ENCODE data around the gene PEX19.
"Not testable (repeated sequence)": the region's sequence is repeated elsewhere in the genome, so short reads cannot be mapped to it uniquely, and the experiment has no call there.

PEX19 gene, protein sequence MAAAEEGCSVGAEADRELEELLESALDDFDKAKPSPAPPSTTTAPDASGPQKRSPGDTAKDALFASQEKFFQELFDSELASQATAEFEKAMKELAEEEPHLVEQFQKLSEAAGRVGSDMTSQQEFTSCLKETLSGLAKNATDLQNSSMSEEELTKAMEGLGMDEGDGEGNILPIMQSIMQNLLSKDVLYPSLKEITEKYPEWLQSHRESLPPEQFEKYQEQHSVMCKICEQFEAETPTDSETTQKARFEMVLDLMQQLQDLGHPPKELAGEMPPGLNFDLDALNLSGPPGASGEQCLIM

DNA sequence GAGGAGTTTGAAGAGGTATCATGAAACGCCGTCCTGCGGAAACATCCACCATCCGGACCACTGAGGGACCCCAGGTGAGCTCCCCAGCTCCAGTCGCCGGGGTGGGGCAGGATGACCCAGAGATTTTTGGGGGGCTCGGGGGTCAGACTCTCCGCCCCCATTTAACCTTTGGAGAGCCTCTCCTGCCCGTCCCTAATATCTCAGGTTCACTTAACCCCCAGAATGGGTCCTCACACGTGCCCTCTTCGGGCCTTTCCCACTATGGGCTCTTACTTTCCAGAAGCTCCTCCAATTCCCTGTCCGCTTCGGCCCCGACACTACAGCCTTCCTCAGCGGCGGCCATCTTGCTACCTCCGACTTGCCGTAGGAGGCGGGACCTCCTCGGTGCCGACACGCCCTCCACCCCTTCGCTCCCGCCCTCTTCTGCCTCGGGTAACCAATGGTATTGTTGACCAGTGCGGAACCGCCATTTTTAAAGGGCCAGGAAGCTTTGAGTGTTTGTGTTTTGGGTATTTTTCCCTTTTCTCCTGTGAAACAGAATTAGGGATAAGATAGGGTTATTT, at the start of gene PEX19:
Gene PEX19, minus strand, starts transcription at position 352 of the 563 bp plus-strand sequence. Its CDS starts 9 bp downstream, at position 343.
- peak; percentile 90 for DNase-seq

DNA sequence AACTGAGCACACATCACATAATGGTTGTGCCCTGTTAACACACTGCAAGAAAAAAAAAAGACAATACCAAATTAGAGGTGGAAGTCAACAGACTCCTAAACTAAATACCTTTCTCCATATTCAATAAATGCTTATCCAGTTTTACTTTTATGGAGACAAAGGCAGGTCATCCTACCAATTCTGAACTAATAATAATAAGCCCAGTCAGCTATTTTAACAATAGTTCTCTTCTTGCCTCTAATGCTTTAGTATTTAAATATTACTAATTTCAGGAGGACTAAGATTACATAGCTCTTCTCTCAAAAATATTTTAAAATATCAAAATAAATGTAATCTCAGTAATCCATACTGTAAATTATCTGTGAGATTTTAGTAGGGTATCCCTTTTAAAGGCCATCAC, 47.6 kb upstream of the PEX19 start:
- DNase-seq: no peak

GRCh38 chr1:160330119-160330518, 45.2 kb upstream of the PEX19 start:
- DNase-seq: no peak

DNA sequence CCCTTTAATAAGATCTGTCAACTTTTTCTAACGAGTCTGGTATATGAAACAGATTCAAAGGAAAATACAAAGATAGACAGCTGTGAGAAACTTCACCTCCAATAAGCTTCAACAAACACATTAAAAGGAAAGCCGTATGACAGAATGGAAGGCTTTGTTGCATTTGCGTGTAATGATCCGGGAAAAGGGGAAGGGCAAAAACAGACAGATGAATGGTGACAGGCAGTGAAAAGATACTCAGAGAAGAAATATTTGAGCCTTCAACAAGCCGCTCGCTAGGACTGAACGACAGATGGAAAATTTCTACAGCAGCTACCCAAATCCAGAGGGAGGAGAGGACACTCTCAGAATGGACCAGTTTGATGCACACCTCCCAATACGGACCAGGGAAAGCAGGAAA, 43.3 kb upstream of the PEX19 start:
- DNase-seq: no peak

DNA sequence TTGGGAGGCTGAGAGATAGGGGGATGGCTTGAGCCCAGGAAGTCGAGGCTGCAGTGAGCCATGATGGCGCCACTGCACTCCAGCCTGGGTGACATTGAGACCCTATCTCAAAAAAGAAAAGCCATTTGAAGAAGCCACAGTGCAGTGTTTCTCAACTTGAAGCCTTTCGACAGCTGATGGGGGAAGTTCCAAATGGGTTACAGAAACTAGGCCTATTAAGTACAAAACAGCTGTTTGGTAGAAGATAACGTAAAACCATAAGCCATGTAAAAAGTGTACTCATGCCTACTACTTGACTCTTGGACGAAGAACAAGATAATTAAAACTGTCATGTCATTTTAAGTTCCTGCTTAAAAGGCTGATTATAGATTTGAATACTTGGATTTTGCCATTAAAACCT, 41.5 kb upstream of the PEX19 start:
- no peak for DNase-seq

GRCh38 chr1:160325252-160325651, 40.3 kb upstream of the PEX19 start:
- DNase-seq: peak; percentile 40

DNA sequence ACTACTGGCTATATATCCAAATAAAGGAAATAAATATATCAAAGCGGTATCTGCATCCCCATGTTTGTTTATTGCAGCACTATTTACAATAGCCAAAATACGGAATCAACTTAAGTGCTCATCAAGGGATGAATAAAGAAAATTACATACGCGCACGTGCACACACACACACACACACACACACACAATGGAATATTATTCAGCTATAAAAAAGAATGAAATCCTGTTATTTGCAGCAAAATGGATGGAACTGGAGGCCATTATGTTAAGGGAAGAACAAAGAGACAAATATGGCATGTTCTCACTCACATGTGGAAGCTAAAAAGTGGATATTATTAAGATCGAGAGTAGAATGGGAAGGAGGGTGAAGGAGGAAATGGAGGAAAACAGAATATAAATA, 37.9 kb upstream of the PEX19 start:
- DNase-seq: no peak

DNA sequence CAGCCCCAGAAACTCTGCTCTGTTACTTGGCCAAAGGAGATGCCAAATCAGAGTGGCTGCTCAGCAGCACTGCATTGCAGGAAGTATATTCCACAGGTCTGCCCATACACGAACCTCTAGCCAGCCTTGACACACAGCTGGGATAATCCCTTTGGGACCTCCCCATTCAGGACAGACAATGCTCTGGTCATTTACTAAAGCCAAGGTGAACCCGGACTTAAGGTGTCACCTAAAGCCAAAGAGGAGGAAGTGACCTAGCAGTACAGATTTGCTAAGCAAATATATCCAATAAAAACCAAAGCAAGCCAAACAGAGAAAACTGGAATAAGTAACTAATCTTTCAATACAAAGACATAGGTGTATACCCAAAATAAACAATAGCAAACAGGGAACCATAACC, 30.4 kb upstream of the PEX19 start:
- DNase-seq: no peak

DNA sequence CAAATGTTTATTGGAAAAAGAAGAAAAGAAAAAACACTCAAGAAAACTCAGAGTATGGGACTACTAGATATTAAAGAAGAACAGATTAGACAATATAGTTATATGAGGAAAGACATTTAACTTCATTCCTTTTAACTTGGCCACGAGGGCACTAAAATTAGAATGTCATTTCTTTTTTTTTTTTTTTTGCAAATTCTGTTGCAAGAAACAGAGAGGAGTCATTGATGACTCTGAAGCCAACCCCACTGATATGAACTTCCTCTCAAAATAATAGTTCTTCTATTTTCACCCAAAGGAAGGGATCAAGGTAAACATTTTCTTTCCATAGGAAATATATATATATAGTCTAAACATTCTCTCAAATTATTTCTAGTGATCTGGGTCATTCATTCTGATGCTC, 24.6 kb upstream of the PEX19 start:
- DNase-seq: no peak

- no peak for DNase-seq
These were observed 24.2 kb upstream of the PEX19 start for GRCh38 chr1:160309185-160309557.

DNA sequence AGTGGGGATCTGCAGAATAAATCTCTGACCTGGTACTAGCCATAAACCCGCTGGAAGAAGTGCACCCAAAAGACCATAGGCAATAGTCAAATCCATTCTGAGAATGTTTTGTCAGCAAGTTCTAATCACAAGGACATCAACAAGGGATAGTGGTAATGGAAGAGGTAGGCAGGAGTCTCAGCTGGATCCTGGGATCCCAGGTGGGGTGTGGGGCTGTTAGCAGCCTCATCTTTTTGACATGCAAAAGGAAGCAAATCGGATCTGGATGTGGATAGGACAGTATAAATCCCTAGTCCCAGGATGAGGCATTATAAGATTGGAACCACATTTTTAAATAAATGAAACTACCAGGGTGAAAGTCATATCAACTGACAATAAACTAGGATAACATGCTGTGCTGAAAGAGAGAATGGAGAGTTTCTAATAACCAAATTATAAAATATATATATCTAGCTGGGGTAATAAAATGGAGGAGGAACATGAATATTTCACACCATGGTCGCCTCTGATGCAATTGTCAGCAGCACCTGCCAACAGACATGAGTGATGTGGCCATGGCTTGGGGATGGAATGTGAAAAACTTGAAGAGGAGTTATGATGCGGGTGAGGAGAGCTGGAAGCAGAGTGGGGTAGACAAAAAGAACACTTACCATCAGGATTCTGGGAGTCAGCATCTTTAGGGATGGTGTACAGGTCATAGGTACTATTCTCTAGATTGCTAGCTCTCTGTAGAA, 23.7 kb upstream of the PEX19 start:
- no peak for DNase-seq

DNA sequence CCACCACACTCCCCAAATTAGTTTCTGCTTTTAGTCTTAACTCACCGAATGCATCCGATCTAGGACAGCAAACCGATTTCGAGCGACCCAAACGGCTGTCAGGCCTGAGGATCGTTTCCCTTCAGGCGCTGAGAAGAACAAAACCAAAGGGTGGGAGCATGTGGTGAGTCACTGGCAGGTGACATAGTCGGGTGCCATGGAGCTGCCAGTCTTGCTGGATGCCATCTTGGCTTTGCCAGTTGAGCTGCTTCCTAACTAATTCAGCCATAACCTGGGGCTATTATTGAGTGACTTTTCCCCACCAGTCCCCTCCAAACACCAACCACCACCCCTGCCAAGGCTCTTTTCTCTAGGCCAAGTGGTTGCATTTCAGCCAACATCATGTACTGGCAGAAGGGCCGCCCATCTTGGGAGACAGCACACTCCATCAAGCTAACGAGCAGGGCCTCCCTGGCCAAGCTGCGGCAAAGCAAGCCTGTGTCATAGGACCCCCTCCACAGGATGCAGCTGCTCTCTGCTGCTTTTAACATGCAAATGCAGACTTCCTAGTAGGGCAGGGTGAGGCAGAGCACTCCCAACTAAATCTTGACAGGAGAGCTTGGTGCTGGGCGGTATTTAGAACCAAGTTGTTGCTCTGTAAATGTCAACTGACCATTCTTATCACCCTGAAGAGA, 22.3 kb upstream of the PEX19 start:
- no peak for DNase-seq

GRCh38 chr1:160300173-160300572, 15.2 kb upstream of the PEX19 start:
- no peak for DNase-seq

GRCh38 chr1:160296036-160296435, 11.1 kb upstream of the PEX19 start:
- DNase-seq: no peak

GRCh38 chr1:160293020-160293968, 8.4 kb upstream of the PEX19 start:
- no peak for DNase-seq

DNA sequence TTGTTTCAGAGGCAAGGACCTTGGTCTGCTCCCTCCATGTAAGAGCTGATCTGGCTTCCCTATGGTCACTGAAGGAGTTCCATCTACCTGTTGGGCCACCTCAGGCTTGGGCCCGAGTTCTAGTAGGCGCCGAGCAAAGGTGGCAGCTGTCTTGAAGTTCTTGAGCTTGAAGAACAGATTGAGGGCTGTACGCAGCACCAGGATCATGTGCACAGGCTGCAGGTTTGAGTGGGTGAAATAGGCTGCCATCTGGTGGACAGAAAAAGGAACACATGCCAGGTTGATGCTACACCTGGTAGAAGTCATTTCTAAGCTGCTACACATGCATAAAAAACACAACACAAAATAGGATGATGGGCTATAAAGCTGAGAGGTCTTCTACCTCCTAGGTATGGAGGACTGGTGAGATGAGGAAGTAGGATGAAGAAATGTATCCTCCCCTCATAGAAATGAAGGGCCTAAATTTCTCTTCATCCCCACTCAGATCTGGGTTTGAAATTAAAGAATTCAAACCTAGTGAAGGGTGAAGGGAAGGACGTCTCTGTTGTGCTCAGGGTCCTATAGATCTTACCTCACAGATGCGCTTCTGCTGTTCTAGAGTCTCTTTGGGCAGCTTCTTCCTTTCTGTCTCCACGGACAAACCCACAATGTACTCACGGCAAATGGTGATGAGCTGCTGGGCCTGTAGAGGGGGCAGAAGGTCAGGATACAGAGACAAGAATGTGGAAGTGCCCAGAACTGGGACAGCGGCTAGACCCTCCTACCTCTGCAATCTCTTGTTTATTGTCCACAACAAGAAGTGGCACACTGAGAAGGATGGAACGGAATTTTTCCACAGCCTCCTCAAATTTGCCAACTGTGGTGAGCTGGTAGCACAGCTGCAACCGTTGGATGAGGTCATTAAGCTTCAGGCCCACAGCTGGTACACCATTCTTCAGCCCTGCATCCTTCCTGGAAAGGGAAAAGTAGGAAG, 6.6 kb upstream of the PEX19 start:
- DNase-seq: peak; percentile 38

GRCh38 chr1:160287769-160288168, 2.8 kb upstream of the PEX19 start:
- not testable (repeated sequence) for DNase-seq

GRCh38 chr1:160285506-160285905, 573 bp upstream of the PEX19 start:
- DNase-seq: no peak

- no peak for DNase-seq
These were observed 632 bp downstream of the PEX19 start for GRCh38 chr1:160284220-160284781.

- no peak for DNase-seq
These were observed 2.1 kb downstream of the PEX19 start for GRCh38 chr1:160282807-160283206.

- no peak for DNase-seq
These were observed 6.9 kb downstream of the PEX19 start for GRCh38 chr1:160277987-160278386.
